Mesenchymal stem cell (in vitro differentiated cells and primary cell): ENCODE measurements around the gene TGM2.

Experiments used
- DNase-seq: peaks from one replicate; pipeline ENCODE4 v3.0.0-alpha.2; 2013
- H2AFZ ChIP-seq: one replicate; pipeline ENCODE4 v1.6.1; 2013; ENCODE audit warnings: low read depth, mild to moderate bottlenecking, control low read depth, inconsistent platforms, low read length, moderate library complexity
- H2AK5ac ChIP-seq: 2 replicates; pipeline ENCODE4 v1.6.1; 2013; ENCODE audit warnings: low read length, moderate library complexity, mild to moderate bottlenecking, inconsistent platforms; ENCODE audit not compliant: severe bottlenecking
- H2BK120ac ChIP-seq: one replicate; pipeline ENCODE4 v1.6.1; 2013; ENCODE audit warnings: low read depth, mild to moderate bottlenecking, inconsistent platforms, low read length, moderate library complexity
- H2BK12ac ChIP-seq, 2 experiments: one replicate each; pipeline ENCODE4 v1.6.1; 2013; ENCODE audit warnings: inconsistent platforms in 2 of 2, low read length in 2 of 2, mild to moderate bottlenecking in 2 of 2, moderate library complexity in 2 of 2, control low read depth in 1 of 2
- H2BK15ac ChIP-seq: one replicate; pipeline ENCODE4 v1.6.1; 2013; ENCODE audit warnings: mild to moderate bottlenecking, low read depth, inconsistent platforms; ENCODE audit not compliant: poor library complexity, severe bottlenecking
- H2BK5ac ChIP-seq: 2 replicates; pipeline ENCODE4 v1.6.1; 2013; ENCODE audit warnings: low read depth, mild to moderate bottlenecking, low read length, control low read depth, inconsistent platforms; ENCODE audit not compliant: poor library complexity, severe bottlenecking
- H3K14ac ChIP-seq, 2 experiments: one replicate each; pipeline ENCODE4 v1.6.1; 2013; ENCODE audit warnings: inconsistent platforms in 2 of 2, low read length in 2 of 2, control low read depth in 1 of 2, mild to moderate bottlenecking in 1 of 2, moderate library complexity in 1 of 2
- H3K18ac ChIP-seq, 2 experiments: one replicate each; pipeline ENCODE4 v1.6.1; 2013; ENCODE audit warnings: inconsistent platforms in 2 of 2, low read length in 2 of 2, control low read depth in 1 of 2, low read depth in 1 of 2, mild to moderate bottlenecking in 1 of 2
- H3K23ac ChIP-seq, 2 experiments: one replicate each; pipeline ENCODE4 v1.6.1; 2013; ENCODE audit warnings: inconsistent platforms in 2 of 2, low read length in 2 of 2, mild to moderate bottlenecking in 2 of 2, moderate library complexity in 2 of 2, control low read depth in 1 of 2
- H3K27ac ChIP-seq: 2 replicates; pipeline ENCODE4 v1.5.1; 2013; ENCODE audit warnings: mild to moderate bottlenecking, moderate library complexity, low read length, control low read depth, inconsistent platforms; ENCODE audit not compliant: poor library complexity, severe bottlenecking
- H3K27me3 ChIP-seq, 2 experiments: 2 replicates each; pipeline versions ENCODE4 v1.6.1 to v1.7.0; 2013; ENCODE audit warnings: low read length in 2 of 2, mild to moderate bottlenecking in 2 of 2, moderate library complexity in 2 of 2, control low read depth in 1 of 2, inconsistent platforms in 1 of 2; ENCODE audit not compliant: control insufficient read depth in 1 of 2, insufficient read depth in 1 of 2
- H3K36me3 ChIP-seq, 2 experiments: 2 replicates each; pipeline versions ENCODE4 v1.6.1 to v1.7.0; 2013; ENCODE audit warnings: low read length in 2 of 2, control low read depth in 1 of 2, inconsistent platforms in 1 of 2, low read depth in 1 of 2, mild to moderate bottlenecking in 1 of 2; ENCODE audit not compliant: insufficient read depth in 2 of 2, control insufficient read depth in 1 of 2
- H3K4ac ChIP-seq, 2 experiments: one replicate each; pipeline ENCODE4 v1.6.1; 2013; ENCODE audit warnings: inconsistent platforms in 2 of 2, low read length in 2 of 2, mild to moderate bottlenecking in 2 of 2, moderate library complexity in 2 of 2, control low read depth in 1 of 2, low read depth in 1 of 2
- H3K4me1 ChIP-seq: 2 replicates; pipeline ENCODE4 v1.6.1; 2013; ENCODE audit warnings: low read depth, low read length, control low read depth; ENCODE audit not compliant: control insufficient read depth, insufficient read depth
- H3K4me2 ChIP-seq: 2 replicates; pipeline ENCODE4 v1.6.1; 2013; ENCODE audit warnings: low read length, mild to moderate bottlenecking, inconsistent platforms; ENCODE audit not compliant: poor library complexity, severe bottlenecking
- H3K4me3 ChIP-seq, 2 experiments: 2 replicates each; pipeline versions ENCODE4 v1.5.1 to v1.7.0; 2013; ENCODE audit warnings: low read length in 2 of 2, mild to moderate bottlenecking in 2 of 2, control low read depth in 1 of 2, low read depth in 1 of 2; ENCODE audit not compliant: insufficient read depth in 1 of 2
- H3K79me1 ChIP-seq: replicated peaks from 2 replicates; pipeline ENCODE4 v1.6.1; 2013; ENCODE audit warnings: mild to moderate bottlenecking, control low read depth, low read length, inconsistent platforms; ENCODE audit not compliant: poor library complexity, severe bottlenecking
- H3K9ac ChIP-seq: 2 replicates; pipeline ENCODE4 v1.7.0; 2013; ENCODE audit warnings: mild to moderate bottlenecking, low read length, moderate library complexity
- H3K9me3 ChIP-seq: 2 replicates; pipeline ENCODE4 v1.7.0; 2013; ENCODE audit warnings: mild to moderate bottlenecking, low read length; ENCODE audit not compliant: control insufficient read depth
- H4K8ac ChIP-seq: one replicate; pipeline ENCODE4 v1.6.1; 2013; ENCODE audit warnings: inconsistent platforms, mild to moderate bottlenecking, low read length, moderate library complexity
- H4K91ac ChIP-seq: one replicate; pipeline ENCODE4 v1.6.1; 2013; ENCODE audit warnings: mild to moderate bottlenecking, low read length, inconsistent platforms
- WGBS: methylation state at CpG from one replicate; pipeline ENCODE4 v1.1.7; 2013; ENCODE audit warnings: mixed read lengths; 5-methylcytosine and 5-hydroxymethylcytosine counted together

The TGM2 gene

DNA sequence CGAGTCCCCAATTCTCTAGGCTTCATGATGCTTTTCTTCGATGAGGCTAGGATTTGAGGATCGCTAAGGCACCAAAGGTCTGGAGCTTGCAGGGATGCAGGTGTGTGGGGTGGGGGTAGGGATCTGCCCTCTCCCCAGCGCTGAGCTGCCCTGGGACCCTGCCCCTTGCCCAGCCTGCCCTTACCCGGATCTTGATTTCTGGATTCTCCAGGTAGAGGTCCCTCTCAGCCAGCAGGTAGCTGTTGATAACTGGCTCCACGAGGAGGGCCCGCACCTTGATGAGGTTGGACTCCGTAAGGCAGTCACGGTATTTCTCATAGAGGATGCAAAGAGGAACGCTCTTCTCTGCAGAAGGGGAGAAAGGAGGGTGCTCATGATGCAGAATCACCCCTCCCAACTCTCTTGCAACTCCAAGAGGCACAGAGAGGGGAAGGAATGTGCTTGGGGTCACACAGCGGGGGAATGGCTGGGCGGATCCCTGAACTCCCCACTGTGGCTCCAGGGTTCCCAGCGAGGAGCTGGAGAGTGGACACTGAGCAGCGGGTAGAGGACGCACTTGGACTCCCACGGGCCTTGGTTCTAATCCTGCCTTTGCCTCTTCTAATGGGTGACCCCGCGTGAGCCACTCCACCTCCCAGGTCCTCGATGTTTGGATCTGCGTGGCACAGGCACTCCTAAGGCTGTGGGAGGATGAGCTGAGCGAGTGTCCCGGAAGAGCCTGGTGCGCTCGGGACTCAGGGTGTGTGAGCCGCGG lies 32.7 kb downstream of the TGM2 start:
- Histone ChIP-seq H3K36me3 (peaks cover 0 to 14% of the 10 kb centered on the region in 2 experiments), H3K79me1 (no peaks in the 10 kb centered on the region), H3K4me1 (peaks cover 10% of the 10 kb centered on the region), H3K4me3 (no peak overlapping the region), H4K8ac (no peak overlapping the region), H2BK5ac (no peak overlapping the region), H3K9me3 (no peaks in the 10 kb centered on the region), H2BK120ac (no peak overlapping the region), H3K27ac (no peak overlapping the region), H3K9ac (no peak overlapping the region), H3K14ac (peak overlapping the region in 1 of 2 experiments; percentile 9), H2AK5ac (no peak overlapping the region), H4K91ac (no peak overlapping the region), H3K4me2 (no peak overlapping the region), H3K4ac (no peak overlapping the region), H3K27me3 (peaks cover 0 to 27% of the 10 kb centered on the region in 2 experiments), H2AFZ (peak overlapping the region; percentile 42), H2BK12ac (no peak overlapping the region), H3K23ac (no peak overlapping the region), H3K18ac (peak overlapping the region in 1 of 2 experiments; percentile 13), H2BK15ac (peak overlapping the region; percentile 44)
- DNase-seq, result no peak
- WGBS, result 95% methylated on average over 25 of the region's 26 CpGs

GRCh38 chr20:38131588-38132121 lies 33.4 kb downstream of the TGM2 start:
- no peak overlapping the region for H4K8ac ChIP-seq

DNA sequence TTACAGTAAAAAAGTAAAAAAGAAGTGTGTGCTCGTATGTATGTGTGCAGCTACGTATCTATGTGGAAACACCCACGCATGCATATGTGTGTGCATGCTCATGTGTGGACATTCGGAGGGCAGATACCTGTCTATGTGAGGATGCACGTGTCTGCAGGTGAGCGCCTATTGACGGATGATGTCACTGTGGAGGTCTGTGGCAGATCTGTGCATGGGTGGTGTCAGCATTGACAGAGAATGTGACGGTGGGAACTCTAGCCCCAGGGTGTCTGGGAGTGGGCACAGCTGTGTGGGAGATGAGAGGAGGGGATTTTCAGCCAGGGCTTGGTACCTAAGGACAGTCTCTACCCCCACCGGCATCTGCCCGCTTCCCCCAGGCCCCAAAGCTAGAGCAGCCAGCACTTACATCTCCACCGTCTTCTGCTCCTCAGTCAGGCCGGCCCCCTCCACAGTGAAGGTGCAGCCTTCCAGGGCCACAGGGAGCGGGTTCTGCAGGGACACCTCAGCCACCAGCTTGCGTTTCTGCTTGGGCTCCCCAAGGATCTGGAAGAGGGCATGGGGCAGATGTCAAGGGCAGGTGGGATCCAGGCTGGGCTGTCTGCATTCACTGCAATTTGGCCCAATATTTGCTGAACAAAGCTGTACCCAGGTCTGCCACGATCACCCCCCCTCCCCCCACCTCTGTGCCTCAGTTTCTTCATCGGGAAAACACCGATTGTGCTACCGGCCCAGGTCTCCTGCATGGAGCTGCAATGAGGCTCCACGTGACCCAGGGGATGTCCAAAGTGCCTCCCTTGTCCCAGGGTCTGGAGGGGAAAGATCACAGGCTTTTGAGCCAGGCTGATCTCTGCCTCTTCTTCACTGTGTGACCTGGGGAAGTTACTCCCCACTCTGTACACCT lies 34.1 kb downstream of the TGM2 start:
- 90% methylated on average over 17 of the region's 19 CpGs for WGBS

More at GRCh38 chr20:38131588-38132121, 33.4 kb downstream of the TGM2 start:
- Histone ChIP-seq H2BK12ac (no peak overlapping the region), H3K27me3 (peaks cover 0 to 27% of the 10 kb centered on the region in 2 experiments), H2AFZ (no peak overlapping the region), H3K23ac (no peak overlapping the region), H3K4me2 (no peak overlapping the region), H2AK5ac (no peak overlapping the region), H3K36me3 (peaks cover 0 to 11% of the 10 kb centered on the region in 2 experiments), H3K9ac (no peak overlapping the region), H3K27ac (no peak overlapping the region), H3K4me3 (no peak overlapping the region), H4K91ac (no peak overlapping the region), H2BK5ac (no peak overlapping the region), H2BK15ac (no peak overlapping the region), H3K79me1 (no peaks in the 10 kb centered on the region), H3K4ac (no peak overlapping the region), H3K18ac (no peak overlapping the region), H2BK120ac (no peak overlapping the region), H3K14ac (no peak overlapping the region), H3K9me3 (no peaks in the 10 kb centered on the region), H3K4me1 (peaks cover 15% of the 10 kb centered on the region)
- DNase-seq, result peak; percentile 54
- 73% methylated on average over 3 of the region's 3 CpGs for WGBS

More for the DNA sequence above, 34.1 kb downstream of the TGM2 start:
- H3K9me3 ChIP-seq, result no peaks in the 10 kb centered on the region
- H2BK120ac ChIP-seq, result no peak overlapping the region
- peak overlapping the region; percentile 21 for H4K8ac ChIP-seq
- peak overlapping the region in 1 of 2 experiments; percentile 26 for H3K14ac ChIP-seq
- no peak overlapping the region for H3K9ac ChIP-seq
- no peak overlapping the region for H3K27ac ChIP-seq
- H3K23ac ChIP-seq, result no peak overlapping the region
- H3K18ac ChIP-seq, result peak overlapping the region in 1 of 2 experiments; percentile 5
- no peak overlapping the region for H3K4ac ChIP-seq
- H3K4me2 ChIP-seq, result no peak overlapping the region
- H2BK5ac ChIP-seq, result no peak overlapping the region
- peaks cover 22% of the 10 kb centered on the region for H3K4me1 ChIP-seq
- peaks cover 0 to 27% of the 10 kb centered on the region in 2 experiments for H3K27me3 ChIP-seq
- no peak overlapping the region for H2BK12ac ChIP-seq
- H2BK15ac ChIP-seq, result no peak overlapping the region
- H3K79me1 ChIP-seq, result no peaks in the 10 kb centered on the region
- no peak overlapping the region for H2AK5ac ChIP-seq
- DNase-seq, result no peak
- H2AFZ ChIP-seq, result no peak overlapping the region
- H3K36me3 ChIP-seq, result peaks cover 0 to 4% of the 10 kb centered on the region in 2 experiments
- no peak overlapping the region for H4K91ac ChIP-seq
- H3K4me3 ChIP-seq, result no peak overlapping the region
